ENCODE results near the gene ZNF354B.
"Not testable (repeated sequence)": the region's sequence is repeated elsewhere in the genome, so short reads cannot be mapped to it uniquely, and the experiment has no call there.

ZNF354B gene

GRCh38 chr5:178859625-178860521, at the start of gene ZNF354B:
ZNF354B (plus strand) TSS chr5:178859953; CDS start chr5:178861048, 1,095 bp downstream.
- DNase-seq (ENCODE audit: low read depth in 1 of 2, low spot score in 1 of 2), result peak; percentile 53 to 67

- no peak for DNase-seq (ENCODE audit: low read depth in 1 of 2, low spot score in 1 of 2)
Measured at GRCh38 chr5:178817506-178817905, 42.2 kb upstream of the ZNF354B start.

GRCh38 chr5:178818094-178818493, 41.7 kb upstream of the ZNF354B start:
- DNase-seq (ENCODE audit: low read depth in 1 of 2, low spot score in 1 of 2), result no peak

- DNase-seq (ENCODE audit: low read depth in 1 of 2, low spot score in 1 of 2), result no peak
Measured at GRCh38 chr5:178820001-178820400, 39.8 kb upstream of the ZNF354B start.

GRCh38 chr5:178825444-178825843, 34.3 kb upstream of the ZNF354B start:
- no peak for DNase-seq (ENCODE audit: low read depth in 1 of 2, low spot score in 1 of 2)

GRCh38 chr5:178826216-178826615, 33.5 kb upstream of the ZNF354B start:
- DNase-seq (ENCODE audit: low read depth in 1 of 2, low spot score in 1 of 2), result no peak

- no peak for DNase-seq (ENCODE audit: low read depth in 1 of 2, low spot score in 1 of 2)
Measured at GRCh38 chr5:178827636-178828035, 32.1 kb upstream of the ZNF354B start.

- no peak for DNase-seq (ENCODE audit: low read depth in 1 of 2, low spot score in 1 of 2)
Measured at GRCh38 chr5:178831049-178831448, 28.7 kb upstream of the ZNF354B start.

GRCh38 chr5:178832618-178833201, 27.0 kb upstream of the ZNF354B start:
- DNase-seq (ENCODE audit: low read depth in 1 of 2, low spot score in 1 of 2), result no peak

GRCh38 chr5:178836628-178837027, 23.1 kb upstream of the ZNF354B start:
- no peak for DNase-seq (ENCODE audit: low read depth in 1 of 2, low spot score in 1 of 2)

GRCh38 chr5:178838695-178839318, 20.9 kb upstream of the ZNF354B start:
- DNase-seq (ENCODE audit: low read depth in 1 of 2, low spot score in 1 of 2), result not testable (repeated sequence)

- peak in 1 of 2 donors; percentile 22 for DNase-seq (ENCODE audit: low read depth in 1 of 2, low spot score in 1 of 2)
Measured at GRCh38 chr5:178839319-178839704, 20.4 kb upstream of the ZNF354B start.

GRCh38 chr5:178840399-178840798, 19.4 kb upstream of the ZNF354B start:
- not testable (repeated sequence) for DNase-seq (ENCODE audit: low read depth in 1 of 2, low spot score in 1 of 2)

GRCh38 chr5:178849316-178849715, 10.4 kb upstream of the ZNF354B start:
- DNase-seq (ENCODE audit: low read depth in 1 of 2, low spot score in 1 of 2), result no peak

GRCh38 chr5:178851951-178852350, 7.8 kb upstream of the ZNF354B start:
- no peak for DNase-seq (ENCODE audit: low read depth in 1 of 2, low spot score in 1 of 2)

GRCh38 chr5:178854284-178854683, 5.5 kb upstream of the ZNF354B start:
- DNase-seq (ENCODE audit: low read depth in 1 of 2, low spot score in 1 of 2), result no peak

GRCh38 chr5:178860615-178861014, 862 bp downstream of the ZNF354B start:
- not testable (repeated sequence) for DNase-seq (ENCODE audit: low read depth in 1 of 2, low spot score in 1 of 2)

- DNase-seq (ENCODE audit: low read depth in 1 of 2, low spot score in 1 of 2), result no peak
Measured at GRCh38 chr5:178861627-178862026, 1.9 kb downstream of the ZNF354B start.

GRCh38 chr5:178866946-178867345, 7.2 kb downstream of the ZNF354B start:
- DNase-seq (ENCODE audit: low read depth in 1 of 2, low spot score in 1 of 2), result no peak

- DNase-seq (ENCODE audit: low read depth in 1 of 2, low spot score in 1 of 2), result no peak
Measured at GRCh38 chr5:178869577-178869976, 9.8 kb downstream of the ZNF354B start.

- DNase-seq (ENCODE audit: low read depth in 1 of 2, low spot score in 1 of 2), result no peak
Measured at GRCh38 chr5:178870411-178870810, 10.7 kb downstream of the ZNF354B start.

GRCh38 chr5:178872302-178872701, 12.5 kb downstream of the ZNF354B start:
- no peak for DNase-seq (ENCODE audit: low read depth in 1 of 2, low spot score in 1 of 2)
